Trophoblast cell (in vitro differentiated cells and primary cell): Measurements from ENCODE around the gene USP49.
A peak's percentile ranks its signal among the peaks of the same experiment; 100 is the strongest.

Source experiments
- DNase-seq, 2 donors: peaks; one replicate each; pipeline ENCODE4 v3.0.0-alpha.2; 2016
- H2AFZ ChIP-seq: 2 replicates; pipeline ENCODE4 v1.6.1; 2013; ENCODE audit warnings: low read length, moderate library complexity, mild to moderate bottlenecking; ENCODE audit not compliant: insufficient read depth, poor library complexity
- H2AK5ac ChIP-seq: 2 replicates; pipeline ENCODE4 v1.6.1; 2013; ENCODE audit warnings: mild to moderate bottlenecking, low read length
- H2BK120ac ChIP-seq: 2 replicates; pipeline ENCODE4 v1.6.1; 2013; ENCODE audit warnings: low read length, mild to moderate bottlenecking, moderate library complexity; ENCODE audit not compliant: insufficient read depth, poor library complexity
- H2BK12ac ChIP-seq: 2 replicates; pipeline ENCODE4 v1.6.1; 2013; ENCODE audit warnings: mild to moderate bottlenecking, low read length, moderate library complexity
- H2BK5ac ChIP-seq: 2 replicates; pipeline ENCODE4 v1.6.1; 2013; ENCODE audit warnings: low read length, low read depth, moderate library complexity, mild to moderate bottlenecking; ENCODE audit not compliant: poor library complexity
- H3K14ac ChIP-seq: 2 replicates; pipeline ENCODE4 v1.6.1; 2013; ENCODE audit warnings: mild to moderate bottlenecking, low read length
- H3K18ac ChIP-seq: 2 replicates; pipeline ENCODE4 v1.6.1; 2013; ENCODE audit warnings: mild to moderate bottlenecking, low read length
- H3K23ac ChIP-seq: 2 replicates; pipeline ENCODE4 v1.6.1; 2013; ENCODE audit warnings: low read length
- H3K27ac ChIP-seq: 2 replicates; pipeline ENCODE4 v1.5.1; 2013; ENCODE audit warnings: low read depth, mild to moderate bottlenecking, inconsistent platforms, low read length, moderate library complexity
- H3K27me3 ChIP-seq: 2 replicates; pipeline ENCODE4 v1.6.1; 2013; ENCODE audit warnings: inconsistent platforms, mild to moderate bottlenecking, low read length, moderate library complexity; ENCODE audit not compliant: insufficient read depth
- H3K36me3 ChIP-seq, 2 experiments: 1 replicate in 1 of 2; 2 replicates in 1 of 2; pipeline ENCODE4 v1.6.1; 2013; ENCODE audit warnings: low read length in 2 of 2, mild to moderate bottlenecking in 2 of 2, moderate library complexity in 1 of 2; ENCODE audit not compliant: insufficient read depth in 2 of 2, control insufficient read depth in 1 of 2
- H3K4ac ChIP-seq: 2 replicates; pipeline ENCODE4 v1.6.1; 2013; ENCODE audit warnings: low read depth, mild to moderate bottlenecking, low read length, moderate library complexity
- H3K4me1 ChIP-seq, 2 experiments: 1 replicate in 1 of 2; 2 replicates in 1 of 2; pipeline ENCODE4 v1.6.1; 2013; ENCODE audit warnings: low read length in 2 of 2, mild to moderate bottlenecking in 2 of 2, moderate library complexity in 1 of 2; ENCODE audit not compliant: insufficient read depth in 2 of 2, control insufficient read depth in 1 of 2
- H3K4me2 ChIP-seq: 2 replicates; pipeline ENCODE4 v1.6.1; 2013; ENCODE audit warnings: inconsistent platforms, mild to moderate bottlenecking, low read length, moderate library complexity
- H3K4me3 ChIP-seq: 2 replicates; pipeline ENCODE4 v1.5.1; 2013; ENCODE audit warnings: mild to moderate bottlenecking, low read depth, low read length, inconsistent platforms
- H3K79me1 ChIP-seq: one replicate; pipeline ENCODE4 v1.6.1; 2013; ENCODE audit warnings: low read length
- H3K79me2 ChIP-seq: 2 replicates; pipeline ENCODE4 v1.6.1; 2013; ENCODE audit warnings: low read length, mild to moderate bottlenecking; ENCODE audit not compliant: control insufficient read depth, insufficient read depth, poor library complexity
- H3K9ac ChIP-seq: 2 replicates; pipeline ENCODE4 v1.6.1; 2013; ENCODE audit warnings: mild to moderate bottlenecking, low read length
- H3K9me3 ChIP-seq: 2 replicates; pipeline ENCODE4 v1.6.1; 2013; ENCODE audit warnings: low read depth, mild to moderate bottlenecking, control low read depth, inconsistent platforms, low read length; ENCODE audit not compliant: insufficient read depth
- H4K12ac ChIP-seq: 2 replicates; pipeline ENCODE4 v1.6.1; 2013; ENCODE audit warnings: low read depth, mild to moderate bottlenecking, low read length, moderate library complexity
- H4K8ac ChIP-seq: 2 replicates; pipeline ENCODE4 v1.6.1; 2013; ENCODE audit warnings: low read depth, mild to moderate bottlenecking, low read length, moderate library complexity
- H4K91ac ChIP-seq: one replicate; pipeline ENCODE4 v1.6.1; 2013; ENCODE audit warnings: low read depth, mild to moderate bottlenecking, low read length, moderate library complexity
- WGBS: extraction: QIAGEN DNeasy Blood & Tissue Kit; methylation state at CpG from one replicate; pipeline ENCODE4 v1.1.7; 2013; ENCODE audit warnings: missing lambda C conversion rate; ENCODE audit not compliant: insufficient read length, insufficient coverage; ENCODE audit errors: extremely low coverage; 5-methylcytosine and 5-hydroxymethylcytosine counted together

Gene USP49

DNA sequence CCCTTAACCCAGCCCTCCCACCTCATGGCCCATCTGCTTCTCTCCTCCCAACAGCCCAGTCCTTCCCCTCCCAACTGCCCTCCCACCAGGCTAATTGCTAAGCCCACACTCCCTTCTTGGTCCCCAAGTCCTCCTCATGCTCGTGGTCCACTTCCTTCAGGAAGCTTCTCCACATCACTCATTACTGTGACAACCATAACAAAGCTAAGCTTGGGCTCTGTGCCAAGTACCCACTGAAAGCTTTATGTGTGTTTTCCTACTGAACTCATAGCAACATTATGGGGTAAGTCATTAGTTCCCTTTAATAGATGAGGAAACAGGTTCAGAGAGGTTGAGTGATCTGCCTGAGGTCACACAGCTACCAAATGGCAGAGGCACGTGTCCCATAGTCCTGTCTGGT is 131.7 kb downstream of the USP49 start:
- Histone ChIP-seq H2BK120ac (no peak overlapping the region), H4K91ac (no peak overlapping the region), H3K79me1 (peaks cover 28% of the 10 kb centered on the region), H2AK5ac (no peak overlapping the region), H4K8ac (no peak overlapping the region), H2BK12ac (no peak overlapping the region), H3K4me3 (peak overlapping the region; percentile 30), H2AFZ (no peak overlapping the region), H3K9me3 (peaks cover 1% of the 10 kb centered on the region), H3K79me2 (peaks cover 3% of the 10 kb centered on the region), H3K14ac (no peak overlapping the region), H4K12ac (no peak overlapping the region), H3K36me3 (no peaks in the 10 kb centered on the region), H3K4me2 (no peak overlapping the region), H3K9ac (no peak overlapping the region), H3K23ac (no peak overlapping the region), H3K27ac (no peak overlapping the region), H3K18ac (no peak overlapping the region), H3K27me3 (no peaks in the 10 kb centered on the region), H2BK5ac (no peak overlapping the region), H3K4ac (no peak overlapping the region), H3K4me1 (peaks cover 35 to 40% of the 10 kb centered on the region in 2 experiments)
- no peak for DNase-seq
- WGBS = no CpG with 5 or more reads among the region's 2 CpGs

GRCh38 chr6:41759905-41760579 is 135.1 kb downstream of the USP49 start:
- Histone ChIP-seq H3K9ac (no peak overlapping the region), H4K91ac (peak overlapping the region; percentile 36), H4K8ac (no peak overlapping the region), H3K9me3 (peaks cover 4% of the 10 kb centered on the region), H3K4me1 (peaks cover 28 to 30% of the 10 kb centered on the region in 2 experiments), H3K23ac (no peak overlapping the region), H2AK5ac (no peak overlapping the region), H3K79me2 (no peaks in the 10 kb centered on the region), H2AFZ (no peak overlapping the region), H2BK5ac (peak overlapping the region; percentile 5), H3K4ac (no peak overlapping the region), H3K79me1 (peaks cover 14% of the 10 kb centered on the region), H3K14ac (peak overlapping the region; percentile 33), H4K12ac (no peak overlapping the region), H3K4me3 (no peak overlapping the region), H2BK12ac (peak overlapping the region; percentile 75), H3K36me3 (no peaks in the 10 kb centered on the region), H3K27ac (peak overlapping the region; percentile 31), H3K4me2 (no peak overlapping the region), H3K18ac (peak overlapping the region; percentile 28), H2BK120ac (peak overlapping the region; percentile 60), H3K27me3 (no peaks in the 10 kb centered on the region)
- DNase-seq = no peak
- WGBS = no CpG with 5 or more reads among the region's 2 CpGs

GRCh38 chr6:41759106-41759904 is 135.9 kb downstream of the USP49 start:
- Histone ChIP-seq H3K14ac (peak overlapping the region; percentile 29), H3K4me2 (no peak overlapping the region)
- WGBS = no CpG with 5 or more reads among the region's 13 CpGs

DNA sequence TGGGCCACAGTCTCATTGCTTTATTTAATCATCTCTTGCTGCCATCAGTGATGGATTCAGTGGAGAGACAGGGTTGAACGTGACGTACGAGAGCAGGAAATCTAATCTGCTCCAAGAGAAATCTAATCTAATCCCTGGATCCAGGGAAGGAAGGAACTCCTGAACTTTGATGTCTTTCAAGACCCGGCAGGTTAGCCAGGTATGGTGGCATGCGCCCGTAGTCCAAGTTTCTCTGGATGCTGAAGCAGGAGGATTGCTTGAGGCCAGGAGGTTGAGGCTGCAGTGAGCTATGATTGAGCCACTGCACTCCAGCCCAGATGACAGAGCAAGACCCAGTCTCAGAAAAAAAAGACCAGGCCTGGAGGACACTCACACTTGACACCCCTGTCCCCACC is 136.5 kb downstream of the USP49 start:
- Histone ChIP-seq H3K9ac (no peak overlapping the region), H3K18ac (no peak overlapping the region), H3K79me2 (no peaks in the 10 kb centered on the region), H4K91ac (peak overlapping the region; percentile 12), H3K9me3 (peaks cover 4% of the 10 kb centered on the region), H3K27ac (peak overlapping the region; percentile 29), H4K8ac (no peak overlapping the region), H2BK120ac (no peak overlapping the region), H2AFZ (no peak overlapping the region), H3K36me3 (no peaks in the 10 kb centered on the region), H3K79me1 (peaks cover 14% of the 10 kb centered on the region), H3K23ac (no peak overlapping the region), H3K27me3 (no peaks in the 10 kb centered on the region), H3K4ac (no peak overlapping the region), H3K14ac (no peak overlapping the region), H3K4me3 (no peak overlapping the region), H4K12ac (no peak overlapping the region), H2BK5ac (no peak overlapping the region), H3K4me1 (peaks cover 28 to 30% of the 10 kb centered on the region in 2 experiments), H3K4me2 (no peak overlapping the region), H2AK5ac (no peak overlapping the region), H2BK12ac (no peak overlapping the region)
- DNase-seq = peak; percentile 83 to 89
- no CpG with 5 or more reads among the region's 6 CpGs for WGBS

More at GRCh38 chr6:41759106-41759904, 135.9 kb downstream of the USP49 start:
- no peak overlapping the region for H3K23ac ChIP-seq
- H2AK5ac ChIP-seq = peak overlapping the region; percentile 74
- H3K79me2 ChIP-seq = no peaks in the 10 kb centered on the region
- peak overlapping the region; percentile 75 for H2BK12ac ChIP-seq
- peak overlapping the region; percentile 27 for H2BK5ac ChIP-seq
- no peak for DNase-seq
- H3K27me3 ChIP-seq = no peaks in the 10 kb centered on the region
- peak overlapping the region; percentile 60 for H2BK120ac ChIP-seq
- peak overlapping the region; percentile 16 for H3K4ac ChIP-seq
- peak overlapping the region; percentile 12 for H4K91ac ChIP-seq
- no peak overlapping the region for H4K12ac ChIP-seq
- H3K79me1 ChIP-seq = peaks cover 14% of the 10 kb centered on the region
- no peak overlapping the region for H3K9ac ChIP-seq
- no peaks in the 10 kb centered on the region for H3K36me3 ChIP-seq
- peak overlapping the region; percentile 12 for H4K8ac ChIP-seq
- peak overlapping the region; percentile 30 for H3K18ac ChIP-seq
- H3K9me3 ChIP-seq = peaks cover 4% of the 10 kb centered on the region
- H2AFZ ChIP-seq = no peak overlapping the region
- H3K4me1 ChIP-seq = peaks cover 28 to 30% of the 10 kb centered on the region in 2 experiments
- peak overlapping the region; percentile 29 for H3K27ac ChIP-seq
- no peak overlapping the region for H3K4me3 ChIP-seq
